ENCODE measurements around the gene AACS. TPM values are rescaled to one million over a fixed set of nuclear protein-coding genes. Genes with fewer than 3 reads are reported as not detected.

AACS gene
- polyA plus RNA-seq, 3 donors: 4.7 to 7.9 (median 5.1) TPM

GRCh38 chr12:125128439-125129178 is 63.4 kb downstream of the AACS start:
- Histone ChIP-seq H3K4me3 (replicated peaks in 1 of 3; ENCODE audit: low read depth in 2 of 3, low read length in 3 of 3) (no peak overlapping the region), H3K9me3 (replicated peaks in 1 of 2; ENCODE audit: control insufficient read depth in 1 of 2, insufficient read depth in 1 of 2, low read length in 2 of 2) (no peaks in the 10 kb centered on the region), H3K79me2 (ENCODE audit: insufficient read depth, low read length) (no peaks in the 10 kb centered on the region), H3K4me1 (ENCODE audit: control insufficient read depth in 1 of 2, insufficient read depth in 2 of 2, low read length in 2 of 2) (no peaks in the 10 kb centered on the region), H3K36me3 (replicated peaks in 1 of 2; ENCODE audit: control insufficient read depth in 1 of 2, insufficient read depth in 2 of 2, low read length in 2 of 2) (peaks cover 0 to 10% of the 10 kb centered on the region in 2 donors), H2AFZ (ENCODE audit: insufficient read depth, low read depth, low read length, poor library complexity, severe bottlenecking) (no peak overlapping the region), H3K4me2 (replicated peaks; ENCODE audit: extremely low read depth, low read length, poor library complexity, severe bottlenecking) (no peak overlapping the region), H3K9ac (ENCODE audit: insufficient read depth, low read length, poor library complexity, severe bottlenecking) (no peak overlapping the region), H3K27me3 (ENCODE audit: control insufficient read depth in 2 of 2, insufficient read depth in 2 of 2, low read length in 2 of 2) (no peaks in the 10 kb centered on the region), H3K27ac (ENCODE audit: low read depth in 1 of 2, low read length in 2 of 2) (no peak overlapping the region), H4K20me1 (ENCODE audit: insufficient read depth, low read length) (no peaks in the 10 kb centered on the region)
- Mint-ChIP-seq H3K27ac (no peak overlapping the region), H3K36me3 (peaks cover 32 to 37% of the 10 kb centered on the region in 2 donors), H3K27me3 (ENCODE audit: low read depth in 3 of 3) (peaks cover 0 to 2% (median 1%) of the 10 kb centered on the region in 3 donors), H3K4me3 (peak overlapping the region in 1 of 2 donors; percentile 13), H3K9me3 (no peaks in the 10 kb centered on the region), H3K4me1 (no peaks in the 10 kb centered on the region)
- DNase-seq: no peak
- intact Hi-C loops (cut with micrococcal nuclease): no loop called here
- TF ChIP-seq CTCF (IDR thresholded peaks at IDR 0.05): no peak
- WGBS (ENCODE audit: insufficient coverage): 96% methylated on average over 16 of the region's 18 CpGs

GRCh38 chr12:125129179-125129571 is 63.9 kb downstream of the AACS start:
- peaks cover 0 to 3% (median 2%) of the 10 kb centered on the region in 3 donors for H3K27me3 Mint-ChIP-seq (ENCODE audit: low read depth in 3 of 3)
- no peak overlapping the region for H3K27ac ChIP-seq (ENCODE audit: low read depth in 1 of 2, low read length in 2 of 2)
- no peak overlapping the region for H3K4me3 Mint-ChIP-seq
- TF ChIP-seq CTCF (IDR thresholded peaks at IDR 0.05): no peak
- intact Hi-C loops (cut with micrococcal nuclease): no loop called here
- H3K36me3 ChIP-seq (replicated peaks in 1 of 2; ENCODE audit: control insufficient read depth in 1 of 2, insufficient read depth in 2 of 2, low read length in 2 of 2): peaks cover 0 to 10% of the 10 kb centered on the region in 2 donors
- no peak overlapping the region for H3K4me3 ChIP-seq (replicated peaks in 1 of 3; ENCODE audit: low read depth in 2 of 3, low read length in 3 of 3)
- H3K27ac Mint-ChIP-seq: no peak overlapping the region
- H2AFZ ChIP-seq (ENCODE audit: insufficient read depth, low read depth, low read length, poor library complexity, severe bottlenecking): no peak overlapping the region
- H3K4me2 ChIP-seq (replicated peaks; ENCODE audit: extremely low read depth, low read length, poor library complexity, severe bottlenecking): no peak overlapping the region
- H3K4me1 Mint-ChIP-seq: no peaks in the 10 kb centered on the region
- DNase-seq: no peak
- no peaks in the 10 kb centered on the region for H4K20me1 ChIP-seq (ENCODE audit: insufficient read depth, low read length)
- H3K9me3 ChIP-seq (replicated peaks in 1 of 2; ENCODE audit: control insufficient read depth in 1 of 2, insufficient read depth in 1 of 2, low read length in 2 of 2): no peaks in the 10 kb centered on the region
- peaks cover 29 to 37% of the 10 kb centered on the region in 2 donors for H3K36me3 Mint-ChIP-seq
- no peaks in the 10 kb centered on the region for H3K4me1 ChIP-seq (ENCODE audit: control insufficient read depth in 1 of 2, insufficient read depth in 2 of 2, low read length in 2 of 2)
- H3K9ac ChIP-seq (ENCODE audit: insufficient read depth, low read length, poor library complexity, severe bottlenecking): no peak overlapping the region
- no peaks in the 10 kb centered on the region for H3K27me3 ChIP-seq (ENCODE audit: control insufficient read depth in 2 of 2, insufficient read depth in 2 of 2, low read length in 2 of 2)
- no peaks in the 10 kb centered on the region for H3K9me3 Mint-ChIP-seq
- WGBS (ENCODE audit: insufficient coverage): 96% methylated on average over 4 of the region's 10 CpGs
- H3K79me2 ChIP-seq (ENCODE audit: insufficient read depth, low read length): no peaks in the 10 kb centered on the region
